Calu3 (cell line): ENCODE measurements around the gene XPNPEP1. TPM values are rescaled to one million over a fixed set of nuclear protein-coding genes. Genes with fewer than 3 reads are reported as not detected.

Experiments used
- BruUV-seq: library from RNA; stranded (reverse); fragments of 400-500 nt; replicated peaks from 2 replicates; lab custom pipeline; 2021; lab: Mats Ljungman, UMichigan
- CTCF ChIA-PET: fragments of 300-600 bp; sonication (Branson Sonifier 250); formaldehyde crosslinking; loops from one replicate; lab custom pipeline; 2022; ENCODE audit warnings: antibody characterized with exemption; lab: Charles Lee
- DNase-seq: peaks from one replicate; pipeline ENCODE4 v3.0.0; 2022
- H3K27ac Mint-ChIP-seq: one replicate; pipeline ENCODE4 v1.8.0; 2022; ENCODE audit warnings: mixed read lengths; ENCODE audit not compliant: unreplicated experiment
- H3K27me3 Mint-ChIP-seq: one replicate; pipeline ENCODE4 v1.8.0; 2022; ENCODE audit warnings: mixed read lengths; ENCODE audit not compliant: unreplicated experiment
- H3K36me3 Mint-ChIP-seq: one replicate; pipeline ENCODE4 v1.8.0; 2022; ENCODE audit warnings: mild to moderate bottlenecking, moderate library complexity, mixed read lengths; ENCODE audit not compliant: insufficient read depth, unreplicated experiment
- H3K4me1 Mint-ChIP-seq: one replicate; pipeline ENCODE4 v1.8.0; 2022; ENCODE audit warnings: mild to moderate bottlenecking, low read depth, mixed read lengths; ENCODE audit not compliant: unreplicated experiment
- H3K4me3 Mint-ChIP-seq: one replicate; pipeline ENCODE4 v1.8.0; 2022; ENCODE audit warnings: mild to moderate bottlenecking, low read depth, moderate library complexity, mixed read lengths; ENCODE audit not compliant: unreplicated experiment
- H3K9me3 Mint-ChIP-seq: one replicate; pipeline ENCODE4 v1.8.0; 2022; ENCODE audit warnings: low read depth, mixed read lengths; ENCODE audit not compliant: unreplicated experiment
- intact Hi-C: fragments of 100-400 bp; cut with micrococcal nuclease; formaldehyde crosslinking; loops from one replicate; pipeline ENCODE4 v1.10.0; 2022; ENCODE audit not compliant: unreplicated experiment
- total RNA-seq: library from RNA; stranded (reverse); gene quantifications from 2 replicates; pipeline ENCODE4 v1.2.3, GENCODE V29; 2022
- TF ChIP-seq, protein P1 (sequence below): fragments of 200-600 bp; IDR thresholded peaks from one replicate; pipeline ENCODE4 v1.8.0; 2022; ENCODE audit warnings: antibody characterized with exemption; ENCODE audit not compliant: unreplicated experiment

Gene XPNPEP1
- total RNA-seq, 1 experiment from 2014 or later: 50.0 TPM

DNA sequence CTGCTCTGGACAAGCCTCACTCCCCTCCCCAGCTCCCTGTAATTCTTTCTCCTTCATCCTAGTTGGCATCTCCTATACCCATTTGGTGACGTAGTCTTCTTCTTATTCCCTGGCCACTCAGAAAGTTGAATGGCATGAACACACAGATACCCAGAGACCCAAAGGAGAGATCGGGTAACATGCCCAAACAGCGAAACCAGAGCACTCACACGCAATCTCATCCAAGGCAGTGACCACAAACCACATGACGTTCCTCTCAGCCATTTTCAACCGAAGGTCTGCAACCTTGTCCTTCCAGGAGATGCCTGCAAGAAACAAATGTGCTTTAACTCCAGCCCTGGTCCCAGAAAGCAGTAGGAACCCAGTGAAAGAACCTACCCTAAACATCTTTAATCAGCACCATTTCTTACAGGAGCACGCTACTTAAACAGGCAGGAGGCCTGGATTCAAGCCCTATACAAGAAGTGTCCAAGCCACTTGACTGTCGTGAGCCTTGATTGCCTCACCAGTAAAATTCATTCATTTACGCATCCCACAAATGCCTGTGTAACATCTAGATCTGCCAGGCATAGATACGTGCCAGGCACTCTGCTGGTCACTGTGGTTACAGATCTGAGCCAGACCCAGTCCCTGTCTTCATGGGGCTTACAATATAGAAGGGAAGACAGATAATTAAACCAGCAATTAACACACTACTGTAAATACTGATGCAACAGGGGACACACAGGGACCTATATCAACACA, 37.1 kb downstream of the XPNPEP1 start:
- Mint-ChIP-seq H3K4me1 (peaks cover 8% of the 10 kb centered on the region), H3K9me3 (no peaks in the 10 kb centered on the region), H3K36me3 (peaks cover 20% of the 10 kb centered on the region), H3K4me3 (no peak overlapping the region), H3K27me3 (no peaks in the 10 kb centered on the region), H3K27ac (no peak overlapping the region)
- CTCF ChIA-PET: no interaction called here
- intact Hi-C loops: loop anchor here (10.0 kb wide), 1 partner anchor 219 kb away; no protein-coding TSS in a partner anchor
- DNase-seq: no peak
- TF ChIP-seq, protein P1, sequence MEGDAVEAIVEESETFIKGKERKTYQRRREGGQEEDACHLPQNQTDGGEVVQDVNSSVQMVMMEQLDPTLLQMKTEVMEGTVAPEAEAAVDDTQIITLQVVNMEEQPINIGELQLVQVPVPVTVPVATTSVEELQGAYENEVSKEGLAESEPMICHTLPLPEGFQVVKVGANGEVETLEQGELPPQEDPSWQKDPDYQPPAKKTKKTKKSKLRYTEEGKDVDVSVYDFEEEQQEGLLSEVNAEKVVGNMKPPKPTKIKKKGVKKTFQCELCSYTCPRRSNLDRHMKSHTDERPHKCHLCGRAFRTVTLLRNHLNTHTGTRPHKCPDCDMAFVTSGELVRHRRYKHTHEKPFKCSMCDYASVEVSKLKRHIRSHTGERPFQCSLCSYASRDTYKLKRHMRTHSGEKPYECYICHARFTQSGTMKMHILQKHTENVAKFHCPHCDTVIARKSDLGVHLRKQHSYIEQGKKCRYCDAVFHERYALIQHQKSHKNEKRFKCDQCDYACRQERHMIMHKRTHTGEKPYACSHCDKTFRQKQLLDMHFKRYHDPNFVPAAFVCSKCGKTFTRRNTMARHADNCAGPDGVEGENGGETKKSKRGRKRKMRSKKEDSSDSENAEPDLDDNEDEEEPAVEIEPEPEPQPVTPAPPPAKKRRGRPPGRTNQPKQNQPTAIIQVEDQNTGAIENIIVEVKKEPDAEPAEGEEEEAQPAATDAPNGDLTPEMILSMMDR: no peak
- no TSS peak for BruUV-seq

- Mint-ChIP-seq H3K4me1 (peaks cover 8% of the 10 kb centered on the region), H3K9me3 (no peaks in the 10 kb centered on the region), H3K27ac (no peak overlapping the region), H3K36me3 (peaks cover 26% of the 10 kb centered on the region), H3K27me3 (no peaks in the 10 kb centered on the region), H3K4me3 (no peak overlapping the region)
- intact Hi-C loops: loop anchor here (1.0 to 10.0 kb wide), 5 partner anchors 133 to 395 kb away; no protein-coding TSS in a partner anchor
- CTCF ChIA-PET: interaction anchor here (0.5 to 1.4 kb wide), 19 partner anchors 10 to 249 kb away, joined by 3 to 26 read pairs (median 4); partner anchors contain the start of gene ADD3
- peak; percentile 74 for DNase-seq
- TF ChIP-seq, protein P1: peak; percentile 78
- BruUV-seq: no TSS peak
These were observed 39.2 kb downstream of the XPNPEP1 start for GRCh38 chr10:109883859-109884771.

GRCh38 chr10:109882251-109883057, 40.9 kb downstream of the XPNPEP1 start:
- intact Hi-C loops: loop anchor here (5.0 to 10.0 kb wide), 2 partner anchors 222 to 340 kb away; no protein-coding TSS in a partner anchor
- Mint-ChIP-seq H3K27me3 (no peaks in the 10 kb centered on the region), H3K4me3 (no peak overlapping the region), H3K4me1 (peaks cover 8% of the 10 kb centered on the region), H3K27ac (no peak overlapping the region), H3K9me3 (no peaks in the 10 kb centered on the region), H3K36me3 (peaks cover 26% of the 10 kb centered on the region)
- no peak for DNase-seq
- BruUV-seq: no TSS peak
- TF ChIP-seq, protein P1: no peak
- CTCF ChIA-PET: interaction anchor here (0.6 kb wide), 1 partner anchor 128 kb away, joined by 3 read pairs; no protein-coding TSS in a partner anchor

DNA sequence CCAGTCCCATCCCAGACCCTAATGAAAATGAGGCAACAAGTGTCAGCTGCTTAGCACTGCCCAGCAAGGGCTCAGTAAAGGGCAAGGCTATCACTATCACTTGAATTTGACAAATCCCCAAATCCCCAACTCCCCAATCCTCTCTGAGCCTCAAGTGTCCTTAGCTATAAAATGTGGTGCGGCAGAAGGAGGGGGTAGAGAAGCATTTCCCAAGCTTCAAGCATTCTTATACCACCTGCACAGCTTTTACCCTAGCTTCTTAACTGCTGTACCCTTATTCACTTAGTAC, 41.6 kb downstream of the XPNPEP1 start:
- Mint-ChIP-seq H3K4me1 (peaks cover 8% of the 10 kb centered on the region), H3K27ac (no peak overlapping the region), H3K4me3 (no peak overlapping the region), H3K9me3 (no peaks in the 10 kb centered on the region), H3K36me3 (peaks cover 26% of the 10 kb centered on the region), H3K27me3 (no peaks in the 10 kb centered on the region)
- BruUV-seq: no TSS peak
- TF ChIP-seq, protein P1: no peak
- intact Hi-C loops: loop anchor here (5.0 to 10.0 kb wide), 2 partner anchors 223 to 341 kb away; no protein-coding TSS in a partner anchor
- CTCF ChIA-PET: no interaction called here
- no peak for DNase-seq
